HT1080 (cell line): ENCODE measurements around the gene PSPC1. TPM values are rescaled to one million over a fixed set of nuclear protein-coding genes. Genes with fewer than 3 reads are reported as not detected.
"Not testable (repeated sequence)": the region's sequence is repeated elsewhere in the genome, so short reads cannot be mapped to it uniquely, and the experiment has no call there.

Source experiments
- DNase-seq: peaks from one replicate; pipeline ENCODE4 v3.0.0-alpha.2; 2015; ENCODE audit warnings: low read depth
- total RNA-seq: library from RNA; depleted of rRNA; stranded (reverse); fragments of >200 nt; shearing (Covaris generic); gene quantifications from 2 replicates; pipeline ENCODE4 v1.2.3, GENCODE V29; 2014

PSPC1 gene
- total RNA-seq, 1 experiment from 2014 or later: 86.0 TPM

GRCh38 chr13:19764237-19764636, 18.5 kb downstream of the PSPC1 start:
- DNase-seq: no peak

DNA sequence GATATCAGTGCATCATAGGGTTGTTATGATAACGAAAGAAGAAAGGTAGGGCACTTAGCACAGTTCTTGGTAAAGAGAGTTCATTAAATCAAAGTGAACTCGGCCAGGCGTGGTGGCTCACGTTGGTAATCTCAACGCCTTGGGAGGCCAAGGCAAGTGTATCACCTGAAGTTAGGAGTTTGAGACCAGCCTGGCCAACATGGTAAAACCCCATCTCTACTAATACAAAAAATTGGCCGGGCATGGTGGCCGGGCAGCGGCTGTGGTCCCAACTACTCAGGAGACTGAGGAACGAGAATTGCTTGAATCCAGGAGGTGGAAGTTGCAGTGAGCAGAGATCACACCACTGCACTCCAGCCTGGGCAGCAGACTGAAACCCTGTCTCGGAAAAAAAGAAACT, 19.1 kb downstream of the PSPC1 start:
- DNase-seq: no peak

DNA sequence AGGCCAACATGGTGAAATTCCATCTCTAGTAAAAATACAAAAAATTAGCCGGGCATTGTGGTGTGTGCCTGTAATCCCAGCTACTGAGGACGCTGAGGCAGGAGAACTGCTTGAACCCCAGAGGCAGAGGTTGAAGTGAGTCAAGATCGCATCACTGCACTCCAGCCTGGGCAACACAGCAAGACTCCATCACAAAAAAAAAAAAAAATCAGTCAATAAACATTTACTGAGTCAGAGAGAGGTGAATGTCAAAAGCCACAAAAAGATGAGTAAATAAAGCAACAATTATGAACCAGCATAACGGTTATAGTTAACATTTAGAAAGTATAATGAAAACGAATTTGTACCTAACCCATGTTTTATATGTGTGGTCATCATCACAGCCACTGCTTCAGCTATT, 23.1 kb downstream of the PSPC1 start:
- DNase-seq: no peak

GRCh38 chr13:19742643-19743042, 40.1 kb downstream of the PSPC1 start:
- DNase-seq: no peak

DNA sequence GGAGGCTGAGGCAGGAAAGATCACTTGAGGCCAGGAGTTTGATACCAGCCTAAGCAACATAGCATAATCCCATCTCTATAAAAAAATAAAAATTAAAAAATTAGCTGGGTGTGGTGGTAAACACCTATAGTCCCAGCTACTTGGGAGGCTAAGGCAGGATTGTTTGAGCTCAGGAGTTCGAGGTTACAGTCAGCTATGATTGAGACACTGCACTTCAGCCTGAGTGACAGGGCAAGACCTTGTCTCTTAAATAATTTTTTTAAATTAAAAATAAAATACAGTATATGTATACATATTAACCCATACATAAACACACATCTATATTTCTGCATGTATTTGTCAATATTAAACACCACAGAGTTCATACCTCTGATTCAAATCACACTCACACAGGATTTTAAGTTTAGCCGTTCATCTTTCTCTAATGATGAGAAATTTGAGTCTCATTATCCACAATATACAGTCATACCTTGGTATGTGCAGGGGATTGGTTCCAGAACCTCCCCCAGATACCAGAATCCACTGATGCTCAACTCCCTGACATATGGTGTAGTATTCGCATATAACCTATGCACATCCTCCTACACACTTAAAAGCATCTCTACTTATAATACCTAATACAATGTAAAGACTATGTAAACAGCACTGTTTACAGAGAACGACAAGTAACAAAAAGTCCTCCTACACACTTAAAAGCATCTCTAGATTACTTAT, 44.7 kb downstream of the PSPC1 start:
- no peak for DNase-seq

DNA sequence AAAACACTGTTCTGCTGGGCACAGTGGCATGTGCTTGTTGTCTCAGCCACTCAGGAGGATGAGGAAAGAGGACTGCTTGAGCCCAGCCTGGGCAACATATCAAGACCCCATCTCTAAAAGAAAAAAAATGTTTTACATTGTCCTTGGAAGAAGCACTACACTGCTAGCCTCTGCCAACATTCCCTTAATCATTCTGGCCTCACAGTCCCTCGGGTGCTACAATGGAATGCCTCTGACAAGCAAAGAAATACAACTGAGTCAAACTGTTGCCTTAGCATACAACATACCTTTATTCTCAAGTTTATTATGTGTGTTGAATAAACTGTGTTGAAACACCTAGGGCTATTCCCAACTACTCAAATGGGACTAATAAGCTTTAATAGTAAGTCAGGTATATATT, 56.1 kb downstream of the PSPC1 start:
- DNase-seq: no peak

DNA sequence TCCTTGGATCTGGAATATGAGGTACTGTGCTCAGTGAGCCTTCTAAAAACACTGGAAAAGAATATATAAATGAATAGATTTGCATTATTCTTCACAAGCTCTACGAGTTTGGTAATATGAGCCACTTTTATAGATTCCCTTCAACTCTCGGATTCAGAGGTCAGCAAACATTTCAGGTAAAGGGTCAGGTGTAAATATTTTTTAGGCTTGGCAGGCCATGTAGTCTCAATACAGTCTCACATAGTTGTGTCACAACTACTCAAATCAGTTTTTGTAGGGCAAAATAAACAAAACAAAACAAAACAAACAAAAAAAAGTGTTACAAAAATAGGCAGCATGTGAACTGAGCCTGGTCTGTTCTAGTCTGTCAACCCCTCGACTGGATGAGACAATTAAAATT, 57.4 kb downstream of the PSPC1 start:
- no peak for DNase-seq

GRCh38 chr13:19720039-19720438, 62.7 kb downstream of the PSPC1 start:
- no peak for DNase-seq

DNA sequence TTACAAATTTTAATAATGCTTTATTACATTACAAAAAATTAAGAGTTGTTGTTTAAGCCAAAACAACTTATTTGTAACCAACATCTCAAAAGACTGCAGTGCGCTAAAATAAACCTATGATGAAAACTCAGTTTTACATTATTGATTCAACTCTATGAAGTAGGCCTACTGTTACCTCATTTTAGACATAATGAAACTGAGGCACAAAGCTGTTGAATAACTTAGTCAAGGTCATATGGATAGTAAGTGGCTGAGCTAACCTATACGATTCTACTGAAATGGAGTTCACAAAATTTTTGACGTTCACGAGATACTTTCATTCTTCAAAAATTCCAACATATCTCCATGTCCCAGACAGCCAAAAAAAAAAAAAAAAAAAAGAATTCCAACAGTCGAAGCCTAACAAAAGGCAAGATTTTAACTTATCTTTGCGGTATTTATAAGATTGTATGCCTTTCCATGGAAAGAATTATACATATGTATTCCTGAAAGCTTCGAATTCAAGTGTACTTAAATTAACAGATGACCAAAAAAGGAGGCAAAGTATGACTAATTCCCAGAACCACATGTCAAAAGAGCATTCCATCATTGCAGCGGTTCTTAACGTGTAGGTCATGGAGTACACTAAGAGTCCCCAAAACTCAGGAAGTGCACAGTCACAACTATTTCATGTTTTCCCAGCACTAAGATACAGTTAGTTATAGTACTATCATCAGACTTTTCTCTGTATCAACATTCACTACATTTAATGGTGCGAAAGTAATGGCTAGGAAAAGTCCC, 69.4 kb downstream of the PSPC1 start:
- DNase-seq: peak; percentile 81

- not testable (repeated sequence) for DNase-seq
Measured at GRCh38 chr13:19709782-19710181, 73.0 kb downstream of the PSPC1 start.

DNA sequence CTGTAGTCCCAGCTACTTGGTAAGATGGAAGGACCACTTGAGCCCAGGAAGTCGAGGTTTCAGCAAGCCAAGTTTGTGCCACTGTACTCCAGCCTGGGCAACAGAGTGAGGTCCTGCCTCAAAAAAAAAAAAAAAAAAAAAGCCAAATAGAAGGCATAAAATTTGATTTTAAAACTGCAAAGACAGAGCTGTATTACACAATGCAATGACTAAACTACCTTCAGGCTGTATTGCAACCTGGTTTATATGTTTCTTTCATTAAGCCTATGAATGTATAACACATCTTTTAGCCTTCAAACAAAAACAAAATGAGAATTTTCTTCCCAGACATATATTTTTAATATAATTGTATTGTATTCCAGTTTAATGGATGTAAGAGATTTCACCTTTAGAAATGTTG, 73.7 kb downstream of the PSPC1 start:
- DNase-seq: not testable (repeated sequence)

DNA sequence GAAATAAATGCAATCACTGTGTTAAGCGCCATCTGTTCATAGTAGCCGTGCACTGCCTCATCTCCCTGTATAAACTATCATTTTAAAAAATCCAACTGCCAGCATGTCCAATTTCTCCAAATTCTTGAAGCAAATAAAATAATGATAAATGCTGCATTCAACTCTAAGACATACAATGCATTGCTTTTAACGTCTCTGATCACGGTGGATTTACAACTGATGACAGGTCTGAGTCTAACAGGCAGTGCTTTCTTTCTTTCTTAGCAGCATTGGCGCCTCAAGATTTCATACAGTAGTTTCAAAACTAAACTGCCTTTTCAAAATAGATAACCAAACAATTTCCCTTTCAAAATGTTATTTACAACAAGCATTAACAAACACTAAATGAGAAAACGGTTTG, 78.5 kb downstream of the PSPC1 start:
- DNase-seq: not testable (repeated sequence)

GRCh38 chr13:19701619-19702018, 81.1 kb downstream of the PSPC1 start:
- not testable (repeated sequence) for DNase-seq

DNA sequence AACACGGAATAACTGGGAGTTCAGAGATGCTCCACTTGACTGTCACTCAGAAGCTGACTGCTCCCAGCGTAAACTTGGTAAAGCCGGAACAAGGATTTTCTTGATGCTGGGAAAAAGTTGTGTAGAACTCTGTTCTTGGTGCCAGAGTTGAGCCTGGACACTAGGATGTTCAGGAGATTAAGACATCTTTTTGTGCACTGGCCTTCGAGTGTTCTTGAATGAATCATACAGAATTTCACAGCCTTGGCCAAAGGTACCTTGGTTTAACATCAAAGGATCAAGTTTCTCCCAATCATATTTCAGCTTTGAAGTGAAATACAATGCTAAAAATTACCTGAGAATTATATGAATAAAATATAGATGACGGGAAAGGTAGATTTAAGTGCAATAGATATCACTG, 81.8 kb downstream of the PSPC1 start:
- DNase-seq: not testable (repeated sequence)

- DNase-seq: no peak
Measured at GRCh38 chr13:19695829-19696228, 86.9 kb downstream of the PSPC1 start.

- DNase-seq: no peak
Measured at GRCh38 chr13:19695428-19695827, 87.3 kb downstream of the PSPC1 start.

GRCh38 chr13:19691447-19691846, 91.3 kb downstream of the PSPC1 start:
- DNase-seq: peak; percentile 48

GRCh38 chr13:19685437-19685836, 97.3 kb downstream of the PSPC1 start:
- DNase-seq: no peak

GRCh38 chr13:19685034-19685433, 97.7 kb downstream of the PSPC1 start:
- DNase-seq: no peak

GRCh38 chr13:19681517-19681916, 101.2 kb downstream of the PSPC1 start:
- DNase-seq: no peak

- no peak for DNase-seq
Measured at GRCh38 chr13:19680751-19681150, 102.0 kb downstream of the PSPC1 start.

DNA sequence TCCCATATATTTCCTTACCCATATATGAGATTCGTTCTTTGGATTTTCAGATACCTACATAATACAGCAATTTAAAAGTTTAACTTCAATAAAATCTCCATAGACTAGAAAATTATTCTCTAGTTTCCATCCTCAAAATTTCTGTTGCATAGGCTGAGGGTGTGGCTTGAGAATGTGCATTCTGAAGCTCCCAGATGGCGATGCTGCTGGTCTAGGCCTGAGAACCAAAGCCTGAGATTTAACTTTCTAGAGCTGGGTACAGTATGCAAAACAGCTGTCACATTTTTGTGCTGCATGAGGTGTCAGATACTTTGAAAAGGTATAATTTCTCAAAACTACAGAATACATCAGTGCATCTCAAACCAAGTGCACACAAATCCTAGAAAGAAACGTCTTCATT, 106.6 kb downstream of the PSPC1 start:
- no peak for DNase-seq

DNA sequence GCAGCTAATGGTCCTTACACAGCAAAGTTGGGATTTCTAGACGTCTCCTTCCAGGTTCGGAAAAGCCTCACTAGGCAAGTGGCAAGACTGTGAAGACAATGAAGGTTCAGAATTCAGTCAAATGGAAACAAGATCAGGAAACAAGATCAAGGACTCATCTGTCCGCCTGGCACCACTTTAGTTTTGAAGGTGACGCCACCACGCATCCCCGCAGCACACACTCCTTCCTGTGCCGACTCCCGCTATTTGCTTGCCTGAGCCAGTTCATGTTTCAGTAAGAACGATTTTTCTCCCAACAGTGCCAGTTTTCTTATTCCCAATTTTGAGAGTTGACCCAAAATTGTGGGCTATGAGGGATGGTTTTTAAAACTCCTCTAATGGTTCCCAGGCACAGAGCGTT, 107.8 kb downstream of the PSPC1 start:
- DNase-seq: no peak
